ENCODE measurements around the gene SRC. TPM values are rescaled to one million over a fixed set of nuclear protein-coding genes. Genes with fewer than 3 reads are reported as not detected.
"Not testable (repeated sequence)": the region's sequence is repeated elsewhere in the genome, so short reads cannot be mapped to it uniquely, and the experiment has no call there.

Gene SRC
- total and polyA plus RNA-seq, 2 donors = 26.9 to 53.2 TPM

- Histone ChIP-seq H3K4me1 (ENCODE audit: insufficient read depth) (peaks cover 2% of the 10 kb centered on the region), H3K4me3 (ENCODE audit: low read depth, low read length) (no peak overlapping the region), H3K27ac (ENCODE audit: low read depth) (peak overlapping the region; percentile 43), H3K36me3 (ENCODE audit: insufficient read depth) (no peaks in the 10 kb centered on the region)
- WGBS = 53% methylated on average over 15 of the region's 15 CpGs
- no peak for DNase-seq (ENCODE audit: extremely low spot score)
These were observed 10.1 kb upstream of the SRC start for GRCh38 chr20:37335642-37336368.

DNA sequence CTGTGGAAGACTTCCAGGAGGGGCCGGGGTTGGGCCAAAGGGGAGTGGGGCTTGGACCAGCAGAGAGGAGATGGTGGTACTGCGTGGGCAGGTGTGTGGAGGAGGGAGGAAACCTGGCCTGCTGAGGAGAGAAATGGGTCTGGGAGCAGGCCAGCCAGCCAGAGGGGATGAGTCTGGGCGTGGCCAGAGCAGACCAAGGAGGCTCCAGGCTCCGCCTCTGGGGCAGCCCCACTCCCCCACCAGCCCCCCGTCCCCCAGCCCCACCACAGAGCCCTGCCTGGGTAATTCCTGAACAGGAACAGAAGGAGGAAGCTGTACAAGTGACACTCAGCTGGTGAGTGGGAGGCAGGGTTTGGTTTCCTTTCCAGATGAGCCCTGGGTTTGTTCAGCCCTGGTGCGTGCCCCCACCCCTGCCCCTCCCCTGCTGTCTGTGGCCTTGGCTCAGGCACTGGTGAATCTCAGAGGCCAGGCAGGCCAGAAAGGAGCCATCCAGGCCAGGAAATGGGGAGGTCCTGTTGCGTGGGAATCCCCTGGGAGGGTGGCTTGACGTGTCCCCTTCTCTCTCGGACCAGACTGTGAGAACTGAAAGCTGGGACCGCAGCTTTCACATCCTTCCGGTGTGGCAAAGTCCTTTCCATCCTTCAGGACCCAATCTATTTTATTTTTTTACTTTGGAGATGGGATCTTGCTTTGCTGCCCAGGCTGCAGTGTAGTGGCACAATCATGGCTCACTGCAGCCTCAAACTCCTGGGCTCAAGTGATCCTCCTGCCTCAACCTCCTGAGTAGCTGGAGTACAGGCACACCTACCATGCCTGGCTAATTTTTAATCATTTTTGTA lies 9.4 kb upstream of the SRC start:
- 21% methylated on average over 11 of the region's 11 CpGs for WGBS
- no peak overlapping the region for H3K4me3 ChIP-seq (ENCODE audit: low read depth, low read length)
- H3K36me3 ChIP-seq (ENCODE audit: insufficient read depth) = no peaks in the 10 kb centered on the region
- H3K27ac ChIP-seq (ENCODE audit: low read depth) = peak overlapping the region; percentile 43
- peaks cover 2% of the 10 kb centered on the region for H3K4me1 ChIP-seq (ENCODE audit: insufficient read depth)
- DNase-seq (ENCODE audit: extremely low spot score) = no peak

- no peak overlapping the region for H3K27ac ChIP-seq (ENCODE audit: low read depth)
- WGBS = 83% methylated on average over 8 of the region's 8 CpGs
- DNase-seq (ENCODE audit: extremely low spot score) = no peak
These were observed 8.5 kb upstream of the SRC start for GRCh38 chr20:37337208-37337991.

GRCh38 chr20:37338380-37338779 lies 7.6 kb upstream of the SRC start:
- WGBS = 95% methylated on average over 8 of the region's 8 CpGs

More at GRCh38 chr20:37337208-37337991, 8.5 kb upstream of the SRC start:
- Histone ChIP-seq H3K4me3 (ENCODE audit: low read depth, low read length) (no peak overlapping the region), H3K36me3 (ENCODE audit: insufficient read depth) (no peaks in the 10 kb centered on the region), H3K4me1 (ENCODE audit: insufficient read depth) (peaks cover 2% of the 10 kb centered on the region)

GRCh38 chr20:37339208-37339607 lies 6.7 kb upstream of the SRC start:
- Histone ChIP-seq H3K36me3 (ENCODE audit: insufficient read depth) (no peaks in the 10 kb centered on the region), H3K4me3 (ENCODE audit: low read depth, low read length) (no peak overlapping the region), H3K27ac (ENCODE audit: low read depth) (no peak overlapping the region), H3K4me1 (ENCODE audit: insufficient read depth) (peaks cover 2% of the 10 kb centered on the region)
- DNase-seq (ENCODE audit: extremely low spot score) = no peak
- WGBS = 75% methylated on average over 4 of the region's 4 CpGs

More at GRCh38 chr20:37338380-37338779, 7.6 kb upstream of the SRC start:
- not testable (repeated sequence) for H3K4me1 ChIP-seq (ENCODE audit: insufficient read depth); H3K36me3 ChIP-seq (ENCODE audit: insufficient read depth); H3K4me3 ChIP-seq (ENCODE audit: low read depth, low read length); DNase-seq (ENCODE audit: extremely low spot score); H3K27ac ChIP-seq (ENCODE audit: low read depth)

DNA sequence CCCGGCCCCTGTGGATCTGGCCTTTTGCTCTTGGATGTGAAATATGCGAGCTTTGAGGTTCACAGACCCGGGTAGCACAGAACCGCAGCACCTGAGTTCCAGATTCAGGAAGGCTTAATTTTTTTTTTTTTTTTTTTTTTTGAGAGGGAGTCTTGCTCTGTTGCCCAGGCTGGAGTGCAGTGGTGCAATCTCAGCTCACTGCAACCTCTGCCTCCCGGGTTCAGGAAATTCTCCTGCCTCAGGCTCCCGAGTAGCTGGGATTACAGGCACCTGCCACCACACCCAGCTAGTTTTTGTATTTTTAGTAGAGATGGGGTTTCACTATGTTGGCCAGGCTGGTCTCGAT lies 6.2 kb upstream of the SRC start:
- WGBS = 94% methylated on average over 7 of the region's 7 CpGs
- DNase-seq (ENCODE audit: extremely low spot score); H3K4me3 ChIP-seq (ENCODE audit: low read depth, low read length); H3K27ac ChIP-seq (ENCODE audit: low read depth); H3K36me3 ChIP-seq (ENCODE audit: insufficient read depth); H3K4me1 ChIP-seq (ENCODE audit: insufficient read depth): not testable (repeated sequence)

DNA sequence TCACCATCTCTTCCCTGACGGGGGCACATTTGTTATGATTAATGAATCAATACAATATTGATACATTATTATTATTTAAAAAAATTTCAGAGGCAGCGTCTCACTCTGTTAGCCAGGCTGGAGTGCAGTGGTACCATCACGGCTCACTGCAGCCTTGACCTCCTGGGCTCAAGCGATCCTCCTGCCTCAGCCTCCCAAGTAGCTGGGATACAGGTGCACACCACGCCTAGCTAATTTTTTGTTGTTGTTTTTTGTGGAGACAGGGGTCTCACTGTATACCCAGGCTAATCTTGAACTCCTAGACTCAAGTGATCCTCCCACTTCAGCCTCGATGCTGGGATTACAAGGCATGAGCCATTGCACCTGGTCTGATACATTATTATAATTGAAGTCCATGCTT lies 4.9 kb upstream of the SRC start:
- WGBS = 92% methylated on average over 6 of the region's 6 CpGs

GRCh38 chr20:37341632-37342031 lies 4.3 kb upstream of the SRC start:
- Histone ChIP-seq H3K36me3 (ENCODE audit: insufficient read depth) (no peaks in the 10 kb centered on the region), H3K4me3 (ENCODE audit: low read depth, low read length) (no peak overlapping the region), H3K4me1 (ENCODE audit: insufficient read depth) (peaks cover 2% of the 10 kb centered on the region), H3K27ac (ENCODE audit: low read depth) (no peak overlapping the region)
- no peak for DNase-seq (ENCODE audit: extremely low spot score)
- 93% methylated on average over 11 of the region's 11 CpGs for WGBS

More for the DNA sequence above, 4.9 kb upstream of the SRC start:
- Histone ChIP-seq H3K4me1 (ENCODE audit: insufficient read depth) (peaks cover 2% of the 10 kb centered on the region), H3K36me3 (ENCODE audit: insufficient read depth) (no peaks in the 10 kb centered on the region), H3K4me3 (ENCODE audit: low read depth, low read length) (no peak overlapping the region), H3K27ac (ENCODE audit: low read depth) (no peak overlapping the region)
- DNase-seq (ENCODE audit: extremely low spot score) = no peak

DNA sequence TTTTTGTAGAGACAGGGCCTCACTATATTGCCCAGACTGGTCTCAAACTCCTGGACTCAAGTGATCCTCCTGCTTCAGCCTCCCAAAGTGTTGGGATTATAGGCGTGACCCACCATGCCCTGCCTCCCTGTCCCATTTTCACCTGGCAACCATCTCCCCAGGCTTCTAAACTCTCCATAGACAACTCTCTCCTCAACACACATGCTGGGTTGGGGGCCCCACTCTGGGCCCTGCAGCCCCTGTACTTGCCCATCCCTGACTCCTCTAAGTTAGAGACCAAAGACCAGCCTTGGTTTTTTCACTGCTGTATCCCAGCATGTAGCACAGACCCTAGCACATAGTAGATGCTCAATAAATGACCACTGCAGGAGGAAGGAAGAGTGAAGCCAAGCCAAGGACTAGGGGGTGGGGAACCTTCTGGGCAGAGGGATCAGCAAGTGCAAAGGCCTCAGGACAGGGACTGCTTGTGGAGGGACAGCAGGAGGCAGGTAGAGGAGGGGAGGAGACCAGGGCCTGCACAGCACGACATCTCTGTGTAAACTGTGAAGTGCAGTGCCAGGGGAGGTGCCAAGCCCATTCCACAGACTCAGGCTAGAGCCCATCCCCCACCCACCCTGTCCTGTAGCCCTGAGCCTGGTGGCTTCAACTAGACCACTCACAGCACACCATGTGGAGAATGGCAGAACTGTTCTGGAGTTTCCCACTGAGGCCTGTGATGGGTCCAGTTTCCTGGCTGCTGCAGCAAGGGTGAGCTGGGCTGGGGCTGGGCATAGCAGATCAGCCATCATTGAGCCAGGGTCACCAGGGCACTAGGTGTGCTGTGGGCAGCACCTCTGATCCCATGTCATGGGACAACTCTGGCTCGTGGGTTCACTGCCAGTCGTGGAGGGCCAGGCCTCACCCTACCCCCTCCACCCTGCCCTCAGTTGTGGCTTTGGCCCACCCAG lies 3.4 kb upstream of the SRC start:
- Histone ChIP-seq H3K4me3 (ENCODE audit: low read depth, low read length) (no peak overlapping the region), H3K36me3 (ENCODE audit: insufficient read depth) (no peaks in the 10 kb centered on the region), H3K4me1 (ENCODE audit: insufficient read depth) (peaks cover 2% of the 10 kb centered on the region), H3K27ac (ENCODE audit: low read depth) (no peak overlapping the region)
- DNase-seq (ENCODE audit: extremely low spot score) = no peak
- WGBS = 83% methylated on average over 4 of the region's 4 CpGs

- peak overlapping the region; percentile 14 for H3K27ac ChIP-seq (ENCODE audit: low read depth)
- no peak for DNase-seq (ENCODE audit: extremely low spot score)
- no peaks in the 10 kb centered on the region for H3K36me3 ChIP-seq (ENCODE audit: insufficient read depth)
- WGBS = 70% methylated on average over 12 of the region's 12 CpGs
- H3K4me1 ChIP-seq (ENCODE audit: insufficient read depth) = peaks cover 2% of the 10 kb centered on the region
- no peak overlapping the region for H3K4me3 ChIP-seq (ENCODE audit: low read depth, low read length)
These were observed 2.5 kb upstream of the SRC start for GRCh38 chr20:37343212-37343993.

DNA sequence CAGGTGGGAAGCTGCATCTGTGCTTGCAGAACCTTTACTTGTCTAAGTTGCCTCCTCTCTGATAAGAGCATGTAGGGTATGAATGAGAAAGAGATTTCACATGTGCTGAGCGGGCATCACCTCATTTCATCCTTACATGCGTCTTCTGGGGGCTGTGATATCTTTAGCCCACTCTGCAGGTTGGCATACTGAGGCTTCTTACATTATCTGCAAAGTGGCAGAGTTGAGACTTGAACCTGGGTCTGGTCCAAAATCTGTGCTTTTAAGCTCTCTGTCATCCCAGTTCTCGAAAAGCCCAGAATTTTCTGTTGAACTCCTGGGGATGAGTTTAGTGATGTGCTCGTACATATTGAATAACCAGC lies 2.0 kb upstream of the SRC start:
- Histone ChIP-seq H3K4me1 (ENCODE audit: insufficient read depth) (peaks cover 2% of the 10 kb centered on the region), H3K36me3 (ENCODE audit: insufficient read depth) (no peaks in the 10 kb centered on the region), H3K27ac (ENCODE audit: low read depth) (peak overlapping the region; percentile 35), H3K4me3 (ENCODE audit: low read depth, low read length) (no peak overlapping the region)
- no peak for DNase-seq (ENCODE audit: extremely low spot score)
- 83% methylated on average over 4 of the region's 4 CpGs for WGBS
